AG04449 (cell line): Measurements from ENCODE around the gene LIMS2.

Experiments
- CTCF ChIA-PET: fragments of 350-600 bp; formaldehyde crosslinking; extraction: SDS; loops from one replicate; lab custom pipeline; 2021; ENCODE audit warnings: antibody characterized with exemption; lab: Yijun Ruan, JAX
- POLR2A ChIA-PET: fragments of 400-600, 350-600 bp; formaldehyde crosslinking; extraction: SDS; loops from one replicate; lab custom pipeline; 2020; ENCODE audit warnings: antibody characterized with exemption, inconsistent platforms; lab: Yijun Ruan, JAX
- DNase-seq: peaks from one replicate; pipeline ENCODE4 v3.0.0-alpha.2; 2010; ENCODE audit warnings: low read depth, low spot score
- H3K4me3 ChIP-seq: 2 replicates; pipeline ENCODE4 v1.5.1; 2011; ENCODE audit warnings: low read depth, mild to moderate bottlenecking, control low read depth, low read length
- CTCF ChIP-seq: IDR thresholded peaks from one replicate; pipeline ENCODE4 v1.5.1; 2011; ENCODE audit warnings: mild to moderate bottlenecking, moderate library complexity, low read length, control low read depth, inconsistent platforms; ENCODE audit not compliant: insufficient read depth; ENCODE audit errors: missing control alignments

LIMS2 gene

GRCh38 chr2:127683056-127683455 is 7.7 kb upstream of the LIMS2 start:
- no peak for DNase-seq
- ChIA-PET POLR2A (no interaction called here), CTCF (interaction anchor here (1.0 to 3.8 kb wide), 4 partner anchors 12 to 92 kb away, joined by 3 to 13 read pairs (median 4); no protein-coding TSS in a partner anchor)
- no peak for TF ChIP-seq CTCF
- H3K4me3 ChIP-seq, result no peak overlapping the region

- DNase-seq, result no peak
- POLR2A ChIA-PET, result no interaction called here
- CTCF ChIA-PET, result interaction anchor here (1.0 to 3.8 kb wide), 5 partner anchors 13 to 91 kb away, joined by 3 to 13 read pairs (median 3); no protein-coding TSS in a partner anchor
- no peak overlapping the region for H3K4me3 ChIP-seq
- TF ChIP-seq CTCF, result no peak
These were observed 6.9 kb upstream of the LIMS2 start for GRCh38 chr2:127681976-127682857.

GRCh38 chr2:127681288-127681804 is 6.0 kb upstream of the LIMS2 start:
- no peak for DNase-seq
- no peak overlapping the region for H3K4me3 ChIP-seq
- CTCF ChIA-PET, result interaction anchor here (1.0 to 3.8 kb wide), 3 partner anchors 14 to 90 kb away, joined by 3 to 13 read pairs (median 5); no protein-coding TSS in a partner anchor
- no peak for TF ChIP-seq CTCF
- POLR2A ChIA-PET, result interaction anchor here (1.3 kb wide), 1 partner anchor 20 kb away, joined by 3 read pairs; the partner anchor contains the start of gene SFT2D3

GRCh38 chr2:127680706-127681287 is 5.5 kb upstream of the LIMS2 start:
- CTCF ChIA-PET, result interaction anchor here (0.6 to 3.8 kb wide), 3 partner anchors 14 to 201 kb away, joined by 3 to 13 read pairs (median 3); no protein-coding TSS in a partner anchor
- DNase-seq, result no peak
- H3K4me3 ChIP-seq, result no peak overlapping the region
- POLR2A ChIA-PET, result interaction anchor here (1.3 kb wide), 1 partner anchor 21 kb away, joined by 3 read pairs; the partner anchor contains the start of gene SFT2D3
- TF ChIP-seq CTCF, result no peak

- no peak for TF ChIP-seq CTCF
- ChIA-PET POLR2A (interaction anchor here (1.3 kb wide), 1 partner anchor 22 kb away, joined by 3 read pairs; the partner anchor contains the start of gene SFT2D3), CTCF (interaction anchor here (0.6 to 3.8 kb wide), 3 partner anchors 15 to 200 kb away, joined by 3 to 13 read pairs (median 3); no protein-coding TSS in a partner anchor)
- DNase-seq, result no peak
- no peak overlapping the region for H3K4me3 ChIP-seq
These were observed 4.5 kb upstream of the LIMS2 start for GRCh38 chr2:127679680-127680361.
